Colonic mucosa (tissue), 4 donors: ENCODE data around the gene SENP3. TPM values are rescaled to one million over a fixed set of nuclear protein-coding genes. Genes with fewer than 3 reads are reported as not detected.

ENCODE experiments used
- DNase-seq: peaks from one replicate; pipeline ENCODE4 v3.0.0-alpha.2; 2020
- H3K27ac ChIP-seq: fragments of 200-600 bp; one replicate; pipeline ENCODE4 v1.8.0; 2021
- H3K27me3 ChIP-seq: fragments of 200-600 bp; one replicate; pipeline ENCODE4 v1.8.0; 2021
- H3K36me3 ChIP-seq: fragments of 200-600 bp; one replicate; pipeline ENCODE4 v1.8.0; 2021
- H3K4me1 ChIP-seq: fragments of 200-600 bp; one replicate; pipeline ENCODE4 v1.8.0; 2021; ENCODE audit warnings: mild to moderate bottlenecking
- H3K4me3 ChIP-seq: fragments of 200-600 bp; one replicate; pipeline ENCODE4 v1.8.0; 2021
- H3K9ac ChIP-seq, 2 donors: one replicate each; pipeline ENCODE4 v1.7.0; 2013; ENCODE audit warnings: control low read depth in 2 of 2, low read depth in 2 of 2, low read length in 2 of 2
- H3K9me3 ChIP-seq: fragments of 200-600 bp; one replicate; pipeline ENCODE4 v1.8.0; 2021
- CTCF ChIP-seq: fragments of 200-600 bp; IDR thresholded peaks from one replicate; pipeline ENCODE4 v1.8.0; 2022; ENCODE audit warnings: antibody characterized with exemption, mild to moderate bottlenecking
- intact Hi-C: fragments of 100-400 bp; cut with DNase I; formaldehyde crosslinking; loops from one replicate; pipeline ENCODE4 v1.14.1; 2022
- total RNA-seq, 2 donors: library from RNA; stranded (reverse); fragmentation: NEBNext Ultra II Directional in 1 of 2; extraction: Animal tissue kit (Norgen Biotek cat#: 25700) in 1 of 2; gene quantifications; one replicate each; pipeline ENCODE4 v1.2.1, GENCODE V29; 2021
- donor health status: healthy.
- donor health status: DM: no; HTN: no; CAD: no.
- donor health status: DM: no; HTN: no; CAD: no.

The SENP3 gene
- total RNA-seq, 2 donors from 2014 or later = 25.7 to 56.6 TPM

- intact Hi-C loops = no loop called here
- H3K36me3 ChIP-seq = peaks cover 29% of the 10 kb centered on the region
- H3K27me3 ChIP-seq = no peaks in the 10 kb centered on the region
- no peak overlapping the region for H3K4me3 ChIP-seq
- H3K9me3 ChIP-seq = no peaks in the 10 kb centered on the region
- peaks cover 12% of the 10 kb centered on the region for H3K4me1 ChIP-seq
- H3K27ac ChIP-seq = no peak overlapping the region
- H3K9ac ChIP-seq = peak overlapping the region in 1 of 2 donors; percentile 0
- no peak for DNase-seq
- no peak for TF ChIP-seq CTCF
Observed at GRCh38 chr17:7575481-7575883, 13.8 kb downstream of the SENP3 start.

GRCh38 chr17:7575959-7576358 lies 14.2 kb downstream of the SENP3 start:
- H3K36me3 ChIP-seq = peaks cover 29% of the 10 kb centered on the region
- no peak for TF ChIP-seq CTCF

GRCh38 chr17:7576432-7576937 lies 14.8 kb downstream of the SENP3 start:
- TF ChIP-seq CTCF = no peak
- Histone ChIP-seq H3K4me1 (peaks cover 12% of the 10 kb centered on the region), H3K9ac (no peak overlapping the region), H3K36me3 (peaks cover 29% of the 10 kb centered on the region), H3K9me3 (no peaks in the 10 kb centered on the region), H3K27ac (no peak overlapping the region), H3K27me3 (no peaks in the 10 kb centered on the region), H3K4me3 (no peak overlapping the region)
- intact Hi-C loops = no loop called here
- no peak for DNase-seq

More at GRCh38 chr17:7575959-7576358, 14.2 kb downstream of the SENP3 start:
- H3K27me3 ChIP-seq = no peaks in the 10 kb centered on the region
- H3K4me3 ChIP-seq = no peak overlapping the region
- H3K27ac ChIP-seq = no peak overlapping the region
- H3K9ac ChIP-seq = no peak overlapping the region
- peaks cover 12% of the 10 kb centered on the region for H3K4me1 ChIP-seq
- no peaks in the 10 kb centered on the region for H3K9me3 ChIP-seq
- no peak for DNase-seq
- intact Hi-C loops = no loop called here

GRCh38 chr17:7577327-7578199 lies 15.8 kb downstream of the SENP3 start:
- Histone ChIP-seq H3K9me3 (no peaks in the 10 kb centered on the region), H3K27me3 (no peaks in the 10 kb centered on the region), H3K36me3 (peaks cover 29% of the 10 kb centered on the region), H3K27ac (peak overlapping the region; percentile 78), H3K4me3 (no peak overlapping the region), H3K4me1 (peaks cover 12% of the 10 kb centered on the region), H3K9ac (no peak overlapping the region)
- intact Hi-C loops = no loop called here
- no peak for DNase-seq
- no peak for TF ChIP-seq CTCF

GRCh38 chr17:7579001-7579833 lies 17.5 kb downstream of the SENP3 start, which contains the start of gene CD68:
CD68 (plus strand) TSS chr17:7579638; CDS start chr17:7579678, 40 bp downstream.
- peak within 1 kb of the TSS; percentile 15 for H3K4me3 ChIP-seq
- H3K9me3 ChIP-seq = no peaks in the 10 kb centered on the region
- H3K4me1 ChIP-seq = peaks cover 15% of the 10 kb centered on the region
- H3K36me3 ChIP-seq = peaks cover 29% of the 10 kb centered on the region
- DNase-seq = peak; percentile 80
- no peaks in the 10 kb centered on the region for H3K27me3 ChIP-seq
- intact Hi-C loops = no loop called here
- no peak for TF ChIP-seq CTCF
- peak within 1 kb of the TSS; percentile 78 for H3K27ac ChIP-seq
- peak within 1 kb of the TSS; percentile 48 to 85 for H3K9ac ChIP-seq
